ENCODE data around the gene ROCK2.

DNA sequence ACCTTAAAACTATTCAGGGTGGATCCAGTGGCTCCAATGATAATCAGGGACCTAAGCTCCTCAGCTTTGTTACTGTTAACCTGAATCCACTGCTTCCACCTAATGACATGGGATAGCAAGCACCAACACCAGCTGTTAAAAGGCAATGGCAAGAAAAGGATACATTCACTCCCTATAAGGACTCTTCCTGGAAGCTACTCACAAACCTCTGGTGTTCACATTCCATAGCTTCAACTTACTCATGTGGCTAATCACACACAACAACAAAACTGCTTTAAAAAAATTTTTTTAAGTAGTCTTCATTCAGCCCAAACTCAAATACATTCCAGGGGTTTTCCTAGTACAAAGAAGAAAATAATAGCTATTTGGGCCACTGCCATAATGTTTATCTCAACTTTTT, 24.5 kb downstream of the ROCK2 start:
- no peak for TF ChIP-seq CTCF (IDR thresholded peaks at IDR 0.05)
- TF ChIP-seq POLR2AphosphoS5 (IDR thresholded peaks at IDR 0.05), result no peak
- no peak for TF ChIP-seq POLR2A (IDR thresholded peaks at IDR 0.05)
- no peak for TF ChIP-seq EP300 (IDR thresholded peaks at IDR 0.05)
